ENCODE measurements around the gene TAPT1.
"Not testable (repeated sequence)": the region's sequence is repeated elsewhere in the genome, so short reads cannot be mapped to it uniquely, and the experiment has no call there.

Gene TAPT1

GRCh38 chr4:16157609-16158503, 68.4 kb downstream of the TAPT1 start:
- DNase-seq (ENCODE audit: low read depth), result no peak
- H3K4me3 ChIP-seq (ENCODE audit: control insufficient read depth, low read depth, low read length), result no peak overlapping the region
- no peak for TF ChIP-seq CTCF (conservative IDR thresholded peaks at IDR 0.05; ENCODE audit: control insufficient read depth, insufficient read depth, low read depth, low read length)

GRCh38 chr4:16155528-16156169, 70.6 kb downstream of the TAPT1 start:
- no peak for DNase-seq (ENCODE audit: low read depth)
- no peak overlapping the region for H3K4me3 ChIP-seq (ENCODE audit: control insufficient read depth, low read depth, low read length)
- no peak for TF ChIP-seq CTCF (conservative IDR thresholded peaks at IDR 0.05; ENCODE audit: control insufficient read depth, insufficient read depth, low read depth, low read length)

GRCh38 chr4:16154451-16154850, 71.8 kb downstream of the TAPT1 start:
- DNase-seq (ENCODE audit: low read depth), result no peak
- TF ChIP-seq CTCF (conservative IDR thresholded peaks at IDR 0.05; ENCODE audit: control insufficient read depth, insufficient read depth, low read depth, low read length), result no peak
- no peak overlapping the region for H3K4me3 ChIP-seq (ENCODE audit: control insufficient read depth, low read depth, low read length)

- no peak for DNase-seq (ENCODE audit: low read depth)
- TF ChIP-seq CTCF (conservative IDR thresholded peaks at IDR 0.05; ENCODE audit: control insufficient read depth, insufficient read depth, low read depth, low read length), result no peak
- no peak overlapping the region for H3K4me3 ChIP-seq (ENCODE audit: control insufficient read depth, low read depth, low read length)
Observed at GRCh38 chr4:16150716-16151115, 75.6 kb downstream of the TAPT1 start.

- H3K4me3 ChIP-seq (ENCODE audit: control insufficient read depth, low read depth, low read length); DNase-seq (ENCODE audit: low read depth): not testable (repeated sequence)
Observed at GRCh38 chr4:16144913-16145312, 81.4 kb downstream of the TAPT1 start.

- H3K4me3 ChIP-seq (ENCODE audit: control insufficient read depth, low read depth, low read length), result no peak overlapping the region
- TF ChIP-seq CTCF (conservative IDR thresholded peaks at IDR 0.05; ENCODE audit: control insufficient read depth, insufficient read depth, low read depth, low read length), result no peak
- no peak for DNase-seq (ENCODE audit: low read depth)
Observed at GRCh38 chr4:16142598-16143310, 83.5 kb downstream of the TAPT1 start.

GRCh38 chr4:16140879-16141249, 85.4 kb downstream of the TAPT1 start:
- TF ChIP-seq CTCF (conservative IDR thresholded peaks at IDR 0.05; ENCODE audit: control insufficient read depth, insufficient read depth, low read depth, low read length), result no peak
- H3K4me3 ChIP-seq (ENCODE audit: control insufficient read depth, low read depth, low read length), result no peak overlapping the region
- DNase-seq (ENCODE audit: low read depth), result peak; percentile 90
